Astrocyte (in vitro differentiated cells and primary cell): Measurements from ENCODE around the gene UBR2.

ENCODE experiments used
- EZH2 ChIP-seq: IDR thresholded peaks from 2 replicates; pipeline ENCODE4 v1.6.1; 2012; ENCODE audit warnings: mild to moderate bottlenecking, low read length, inconsistent platforms; ENCODE audit not compliant: insufficient read depth
- TF ChIP-seq, protein P1 (sequence below): IDR thresholded peaks from 2 replicates; pipeline ENCODE4 v1.5.1; 2011; ENCODE audit warnings: low read depth, mild to moderate bottlenecking, inconsistent platforms, low read length, moderate library complexity; ENCODE audit not compliant: insufficient read depth

DNA sequence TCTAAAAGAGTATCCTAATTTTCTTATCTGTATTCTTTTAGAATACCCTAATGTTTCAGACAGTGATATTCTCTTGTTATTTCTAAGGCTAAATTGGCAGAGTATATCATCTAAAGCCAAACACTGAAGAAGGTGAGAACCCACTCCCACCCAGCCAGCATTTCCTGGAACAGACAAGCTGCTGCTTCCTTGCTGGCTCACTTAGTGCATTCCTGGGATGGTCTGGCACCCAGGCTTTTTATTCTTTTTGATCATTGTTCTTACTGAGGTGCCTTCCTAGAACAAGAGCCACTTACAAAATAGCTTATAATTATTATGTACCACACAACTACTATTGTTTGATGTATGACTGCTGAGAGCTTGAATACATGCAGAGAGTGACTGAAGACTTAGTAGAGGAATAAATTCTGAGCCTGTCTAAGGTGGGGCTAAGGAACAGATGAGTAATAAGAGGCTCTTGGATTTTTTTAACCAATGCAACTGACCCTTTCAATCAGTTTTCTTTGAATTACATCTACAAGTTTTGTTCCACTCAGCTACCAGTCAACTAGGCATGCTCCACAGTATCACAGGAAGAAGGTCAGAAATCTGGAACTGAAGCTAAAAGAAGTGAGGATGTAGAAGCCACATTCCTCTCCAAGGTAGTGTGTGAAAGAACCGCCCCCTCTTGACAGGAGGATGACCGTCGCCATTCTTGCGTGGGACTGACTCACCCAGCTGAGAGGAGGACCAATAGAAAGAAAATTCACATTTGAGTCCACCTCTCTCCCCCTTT is 128.5 kb downstream of the UBR2 start:
- TF ChIP-seq, protein P1, sequence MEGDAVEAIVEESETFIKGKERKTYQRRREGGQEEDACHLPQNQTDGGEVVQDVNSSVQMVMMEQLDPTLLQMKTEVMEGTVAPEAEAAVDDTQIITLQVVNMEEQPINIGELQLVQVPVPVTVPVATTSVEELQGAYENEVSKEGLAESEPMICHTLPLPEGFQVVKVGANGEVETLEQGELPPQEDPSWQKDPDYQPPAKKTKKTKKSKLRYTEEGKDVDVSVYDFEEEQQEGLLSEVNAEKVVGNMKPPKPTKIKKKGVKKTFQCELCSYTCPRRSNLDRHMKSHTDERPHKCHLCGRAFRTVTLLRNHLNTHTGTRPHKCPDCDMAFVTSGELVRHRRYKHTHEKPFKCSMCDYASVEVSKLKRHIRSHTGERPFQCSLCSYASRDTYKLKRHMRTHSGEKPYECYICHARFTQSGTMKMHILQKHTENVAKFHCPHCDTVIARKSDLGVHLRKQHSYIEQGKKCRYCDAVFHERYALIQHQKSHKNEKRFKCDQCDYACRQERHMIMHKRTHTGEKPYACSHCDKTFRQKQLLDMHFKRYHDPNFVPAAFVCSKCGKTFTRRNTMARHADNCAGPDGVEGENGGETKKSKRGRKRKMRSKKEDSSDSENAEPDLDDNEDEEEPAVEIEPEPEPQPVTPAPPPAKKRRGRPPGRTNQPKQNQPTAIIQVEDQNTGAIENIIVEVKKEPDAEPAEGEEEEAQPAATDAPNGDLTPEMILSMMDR, result no peak
- no peak for TF ChIP-seq EZH2
